GM08714 (cell line): ENCODE measurements around the gene MADD.
A peak's percentile ranks its signal among the peaks of the same experiment; 100 is the strongest.

Experiments used
- H3K4me3 ChIP-seq: fragments of 200-500 bp; sonication (Bioruptor generic); 2 replicates; pipeline ENCODE4 v1.5.1; 2014; ENCODE audit warnings: mild to moderate bottlenecking, low read length, inconsistent platforms
- ZNF274 ChIP-seq: IDR thresholded peaks from 2 replicates; pipeline ENCODE4 v1.6.1; 2012; ENCODE audit warnings: mild to moderate bottlenecking, low read depth, low read length

The MADD gene

GRCh38 chr11:47261291-47261800 lies 8.6 kb upstream of the MADD start:
- TF ChIP-seq ZNF274: no peak
- H3K4me3 ChIP-seq: no peak overlapping the region

- no peak overlapping the region for H3K4me3 ChIP-seq
- TF ChIP-seq ZNF274: no peak
Measured at GRCh38 chr11:47264119-47264518, 5.8 kb upstream of the MADD start.

GRCh38 chr11:47264521-47264920 lies 5.4 kb upstream of the MADD start:
- no peak for TF ChIP-seq ZNF274
- H3K4me3 ChIP-seq: no peak overlapping the region

- no peak for TF ChIP-seq ZNF274
- H3K4me3 ChIP-seq: no peak overlapping the region
Measured at GRCh38 chr11:47267876-47268275, 2.1 kb upstream of the MADD start.

GRCh38 chr11:47268448-47269001 lies 1.4 kb upstream of the MADD start:
- peak overlapping the region; percentile 56; the same call in 1 of the 2 replicates for H3K4me3 ChIP-seq
- TF ChIP-seq ZNF274: no peak

GRCh38 chr11:47269002-47269828 lies 718 bp upstream of the MADD start:
- H3K4me3 ChIP-seq: peak overlapping the region; percentile 90; the same call in 1 of the 2 replicates
- no peak for TF ChIP-seq ZNF274

GRCh38 chr11:47270331-47271271 lies 668 bp downstream of the MADD start:
- TF ChIP-seq ZNF274: no peak
- H3K4me3 ChIP-seq: peak overlapping the region; percentile 90

GRCh38 chr11:47271328-47271727 lies 1.4 kb downstream of the MADD start:
- H3K4me3 ChIP-seq: peak overlapping the region; percentile 90
- no peak for TF ChIP-seq ZNF274

GRCh38 chr11:47271961-47272661 lies 2.2 kb downstream of the MADD start:
- TF ChIP-seq ZNF274: no peak
- H3K4me3 ChIP-seq: peak overlapping the region; percentile 90; the same call in 1 of the 2 replicates

- TF ChIP-seq ZNF274: no peak
Measured at GRCh38 chr11:47272706-47273105, 2.8 kb downstream of the MADD start.

GRCh38 chr11:47274495-47275235 lies 4.7 kb downstream of the MADD start:
- no peak for TF ChIP-seq ZNF274

More at GRCh38 chr11:47272706-47273105, 2.8 kb downstream of the MADD start:
- H3K4me3 ChIP-seq: no peak overlapping the region

GRCh38 chr11:47276923-47277322 lies 7.0 kb downstream of the MADD start:
- no peak overlapping the region for H3K4me3 ChIP-seq
- TF ChIP-seq ZNF274: no peak

More at GRCh38 chr11:47274495-47275235, 4.7 kb downstream of the MADD start:
- H3K4me3 ChIP-seq: no peak overlapping the region

GRCh38 chr11:47278058-47278457 lies 8.1 kb downstream of the MADD start:
- H3K4me3 ChIP-seq: no peak overlapping the region
- no peak for TF ChIP-seq ZNF274

- no peak for TF ChIP-seq ZNF274
- H3K4me3 ChIP-seq: no peak overlapping the region
Measured at GRCh38 chr11:47278769-47279168, 8.8 kb downstream of the MADD start.
